Neuron (in vitro differentiated cells): ENCODE data around the gene PLEKHG5.
A peak's percentile ranks its signal among the peaks of the same experiment; 100 is the strongest.
"Not testable (repeated sequence)": the region's sequence is repeated elsewhere in the genome, so short reads cannot be mapped to it uniquely, and the experiment has no call there.

Experiments used
- H2AFZ ChIP-seq: one replicate; pipeline ENCODE4 v1.6.1; 2013; ENCODE audit warnings: low read depth, mild to moderate bottlenecking, inconsistent platforms, low read length, moderate library complexity
- H3K27me3 ChIP-seq: one replicate; pipeline ENCODE4 v1.6.1; 2013; ENCODE audit warnings: low read length; ENCODE audit not compliant: insufficient read depth
- H3K36me3 ChIP-seq: one replicate; pipeline ENCODE4 v1.6.1; 2013; ENCODE audit warnings: low read length; ENCODE audit not compliant: insufficient read depth
- H3K4me1 ChIP-seq: one replicate; pipeline ENCODE4 v1.6.1; 2013; ENCODE audit warnings: low read length; ENCODE audit not compliant: insufficient read depth
- H3K4me3 ChIP-seq: 2 replicates; pipeline ENCODE4 v1.5.1; 2013; ENCODE audit warnings: mild to moderate bottlenecking, low read length, moderate library complexity
- H3K9me3 ChIP-seq: one replicate; pipeline ENCODE4 v1.6.1; 2013; ENCODE audit warnings: low read length

Gene PLEKHG5

DNA sequence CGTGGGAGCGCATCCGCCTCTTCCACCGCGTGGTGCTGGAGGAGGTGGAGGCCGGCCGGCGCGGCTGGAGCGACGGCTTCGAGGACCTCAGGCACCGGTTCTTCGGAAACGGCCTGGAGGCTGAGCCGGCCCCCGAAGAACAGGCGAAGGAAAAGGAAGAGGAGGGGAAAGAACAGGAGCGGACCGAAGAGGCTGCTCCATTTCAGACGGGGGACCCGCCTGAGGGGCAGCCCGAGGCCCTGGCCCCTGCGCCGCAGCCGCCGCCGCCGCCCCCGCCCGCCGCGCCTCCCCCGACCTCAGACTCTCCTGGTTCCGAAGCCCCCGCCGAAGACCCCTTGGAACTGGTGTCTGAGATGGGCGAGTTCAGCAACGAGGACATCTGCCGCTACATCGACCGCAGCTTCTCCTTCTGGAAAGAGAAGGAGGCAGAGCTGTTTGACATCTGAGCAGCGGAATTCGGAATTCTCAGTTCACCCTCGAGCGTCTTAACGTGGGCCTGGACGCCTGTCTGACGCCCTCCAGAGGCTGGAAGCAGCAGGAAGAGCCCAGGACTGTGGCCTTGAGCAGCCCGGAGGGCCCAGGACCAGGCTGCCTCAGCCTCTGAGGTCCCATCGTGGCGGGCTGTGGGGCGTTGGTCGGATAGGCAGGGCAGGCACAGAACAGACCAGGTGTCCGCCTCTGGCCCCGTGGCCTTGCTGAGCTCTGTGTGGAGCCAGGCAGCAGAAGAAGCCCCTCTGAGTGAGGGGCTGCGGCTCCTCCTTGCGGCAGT, 35.5 kb downstream of the PLEKHG5 start:
- not testable (repeated sequence) for H3K36me3 ChIP-seq, H3K4me1 ChIP-seq, H3K4me3 ChIP-seq, H3K27me3 ChIP-seq, H2AFZ ChIP-seq, H3K9me3 ChIP-seq

DNA sequence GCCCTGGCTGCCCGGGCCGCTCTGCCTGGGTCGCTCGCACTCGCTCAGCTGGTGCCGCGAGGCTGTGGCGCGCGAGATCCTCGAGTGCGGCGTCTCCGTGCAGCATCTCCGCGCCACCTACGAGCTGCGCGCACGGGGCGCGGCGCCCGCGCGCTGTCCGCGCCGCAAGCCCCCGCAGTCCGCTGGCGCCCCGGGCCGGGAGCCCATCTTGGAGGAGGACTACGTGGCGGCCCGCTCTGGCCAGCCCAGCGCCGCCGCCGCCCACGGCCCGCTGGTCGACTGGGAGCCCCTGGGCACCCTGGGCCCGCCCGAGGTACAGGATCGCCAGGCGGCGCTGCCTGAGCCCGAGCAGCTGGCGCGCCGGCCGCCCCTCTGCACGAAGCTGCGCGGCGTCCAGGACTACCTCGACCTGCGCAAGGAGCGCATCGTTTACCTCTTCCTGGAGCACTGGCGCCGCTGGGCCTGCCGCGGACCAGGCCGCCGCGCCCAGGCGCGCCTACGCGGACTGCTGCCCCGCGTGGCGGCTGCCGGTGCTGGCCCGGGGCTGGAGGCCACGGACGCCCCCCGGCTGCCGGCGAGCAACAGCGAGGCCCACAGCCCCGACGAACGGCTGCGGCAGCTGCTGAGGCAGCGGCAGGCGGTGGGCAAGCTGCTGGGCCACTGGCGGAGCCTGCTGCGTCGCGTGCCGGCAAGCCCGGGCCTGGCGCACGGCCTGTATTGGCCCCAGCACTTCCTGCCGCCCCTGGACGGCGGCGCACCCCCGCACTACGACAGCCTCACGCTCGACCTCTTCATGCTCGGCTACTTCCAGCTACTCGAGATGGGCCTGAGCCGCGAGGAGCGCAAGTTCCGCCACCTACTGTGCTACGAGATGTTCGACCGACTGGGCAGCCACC, 36.4 kb downstream of the PLEKHG5 start:
- H3K4me3 ChIP-seq, result no peak overlapping the region
- no peaks in the 10 kb centered on the region for H3K36me3 ChIP-seq
- H3K9me3 ChIP-seq, result no peaks in the 10 kb centered on the region
- H2AFZ ChIP-seq, result no peak overlapping the region
- H3K27me3 ChIP-seq, result peaks cover 2% of the 10 kb centered on the region
- peaks cover 5% of the 10 kb centered on the region for H3K4me1 ChIP-seq

DNA sequence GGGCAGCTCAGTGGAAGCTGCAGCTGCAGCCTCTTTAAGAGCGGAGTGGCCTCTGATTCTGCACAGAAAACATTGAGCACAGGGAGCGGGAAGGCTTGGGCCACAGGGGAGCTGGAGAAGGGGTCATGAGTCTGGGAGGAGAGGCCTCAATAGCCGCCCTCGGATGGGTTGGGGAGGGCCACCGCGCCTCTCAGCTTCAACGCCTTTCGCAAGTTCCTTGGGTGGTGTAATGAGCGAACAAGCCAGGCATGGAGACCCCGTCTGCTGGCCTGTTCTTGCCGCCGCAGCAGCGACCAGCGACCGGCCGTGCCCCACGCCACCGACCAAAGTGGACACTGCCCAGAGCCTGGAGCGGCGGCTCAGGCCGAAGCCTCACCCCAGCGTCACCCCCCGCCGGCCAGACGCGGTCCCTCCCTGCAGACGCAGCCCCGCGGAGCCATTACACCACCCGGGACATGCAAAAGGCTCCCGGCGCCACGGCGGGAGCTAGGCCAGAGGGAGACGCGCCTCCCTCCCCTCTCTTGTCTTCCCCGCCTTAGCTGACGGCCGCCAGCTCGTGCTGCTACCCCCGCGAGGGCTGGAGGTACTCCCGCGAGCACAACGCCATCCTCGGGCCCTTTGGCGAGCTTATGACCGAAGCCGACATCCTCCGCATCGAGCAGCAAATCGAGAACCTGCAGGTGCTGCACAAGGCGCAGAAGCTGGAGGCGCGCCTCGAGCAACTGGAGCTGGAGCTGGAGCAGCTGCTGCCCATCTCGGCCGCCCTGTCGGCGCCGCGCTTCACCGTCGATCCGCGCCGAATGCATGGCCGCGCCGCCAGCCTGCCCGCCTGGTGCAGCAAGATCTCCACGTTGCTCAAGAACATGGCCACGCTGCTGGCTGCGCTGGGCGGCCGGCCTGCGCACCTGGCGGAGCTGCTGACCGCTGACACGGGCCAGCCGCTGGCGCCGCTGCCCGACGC, 37.3 kb downstream of the PLEKHG5 start:
- peaks cover 14% of the 10 kb centered on the region for H3K4me1 ChIP-seq
- H2AFZ ChIP-seq, H3K9me3 ChIP-seq, H3K4me3 ChIP-seq, H3K27me3 ChIP-seq, H3K36me3 ChIP-seq: not testable (repeated sequence)

DNA sequence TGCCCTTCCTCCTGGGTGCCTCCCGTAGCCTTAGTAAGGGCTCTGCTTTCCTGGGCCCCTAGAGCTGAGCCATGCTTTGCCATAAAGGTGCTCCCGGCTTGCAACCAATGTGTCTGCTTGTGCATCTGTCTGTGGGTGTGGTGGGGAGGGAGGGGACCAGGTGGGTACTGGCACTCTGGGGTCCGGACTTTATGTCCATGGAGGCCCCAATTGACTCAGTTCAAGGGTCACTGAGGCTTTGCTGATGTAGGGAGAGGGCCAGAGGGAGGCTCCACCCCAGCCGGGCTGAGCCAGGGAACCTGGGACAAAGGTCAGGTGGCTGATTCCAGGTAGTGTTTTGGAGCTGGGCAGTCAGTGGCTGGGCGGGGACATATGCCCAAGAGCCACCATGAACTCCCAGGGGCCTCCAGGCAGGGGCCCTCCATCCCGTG, 40.5 kb downstream of the PLEKHG5 start:
- Histone ChIP-seq H3K27me3 (peaks cover 17% of the 10 kb centered on the region), H3K36me3 (no peaks in the 10 kb centered on the region), H3K9me3 (no peaks in the 10 kb centered on the region), H3K4me3 (no peak overlapping the region), H2AFZ (no peak overlapping the region), H3K4me1 (peaks cover 31% of the 10 kb centered on the region)

DNA sequence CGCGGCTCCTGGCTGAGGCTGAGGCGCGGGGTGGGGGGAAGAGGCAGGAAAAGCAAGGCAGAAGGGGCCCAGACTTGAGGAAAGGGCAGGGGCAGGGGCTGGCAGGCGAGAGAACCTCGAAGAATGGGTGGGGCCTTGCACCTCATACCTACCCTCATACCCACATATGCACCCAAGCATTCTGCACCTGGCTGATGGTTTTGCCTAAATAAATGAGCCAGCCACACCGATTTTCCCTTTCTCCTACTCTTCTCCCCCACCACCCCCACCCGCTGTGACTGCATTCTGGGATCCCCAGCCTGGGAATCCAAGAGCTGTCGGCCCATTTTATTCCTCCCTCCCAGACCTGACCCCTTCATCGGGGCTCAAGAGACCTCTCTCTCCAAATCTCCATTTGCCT, 41.0 kb downstream of the PLEKHG5 start:
- Histone ChIP-seq H3K4me1 (peaks cover 33% of the 10 kb centered on the region), H3K27me3 (peaks cover 17% of the 10 kb centered on the region)
- H2AFZ ChIP-seq, H3K4me3 ChIP-seq, H3K9me3 ChIP-seq, H3K36me3 ChIP-seq: not testable (repeated sequence)

DNA sequence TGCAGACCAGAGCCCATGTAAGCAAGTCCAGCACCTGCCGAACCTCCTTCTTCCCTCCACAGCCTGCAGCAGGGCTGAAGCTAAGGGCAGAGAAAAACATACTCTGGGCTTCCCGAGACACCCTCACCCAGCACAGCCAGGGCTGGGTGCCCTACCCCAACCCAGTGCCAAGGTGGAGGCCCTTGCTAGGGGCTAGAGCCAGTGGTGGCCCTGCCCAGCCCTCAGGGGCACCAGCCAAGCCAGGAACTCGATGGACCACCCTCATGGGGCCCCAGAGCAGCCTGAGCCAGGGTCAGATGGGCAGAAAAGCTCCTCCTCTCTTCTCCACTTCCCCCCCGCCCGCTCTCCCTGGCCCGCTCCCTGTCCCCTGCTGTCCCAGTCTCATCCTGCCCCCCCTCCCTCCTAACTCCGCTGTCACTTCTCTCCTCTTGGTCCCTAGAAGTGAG, 41.4 kb downstream of the PLEKHG5 start:
- H3K27me3 ChIP-seq, result peaks cover 17% of the 10 kb centered on the region
- H3K4me1 ChIP-seq, result peaks cover 33% of the 10 kb centered on the region
- no peak overlapping the region for H3K4me3 ChIP-seq
- H3K36me3 ChIP-seq, result no peaks in the 10 kb centered on the region
- H3K9me3 ChIP-seq, result no peaks in the 10 kb centered on the region
- H2AFZ ChIP-seq, result no peak overlapping the region

DNA sequence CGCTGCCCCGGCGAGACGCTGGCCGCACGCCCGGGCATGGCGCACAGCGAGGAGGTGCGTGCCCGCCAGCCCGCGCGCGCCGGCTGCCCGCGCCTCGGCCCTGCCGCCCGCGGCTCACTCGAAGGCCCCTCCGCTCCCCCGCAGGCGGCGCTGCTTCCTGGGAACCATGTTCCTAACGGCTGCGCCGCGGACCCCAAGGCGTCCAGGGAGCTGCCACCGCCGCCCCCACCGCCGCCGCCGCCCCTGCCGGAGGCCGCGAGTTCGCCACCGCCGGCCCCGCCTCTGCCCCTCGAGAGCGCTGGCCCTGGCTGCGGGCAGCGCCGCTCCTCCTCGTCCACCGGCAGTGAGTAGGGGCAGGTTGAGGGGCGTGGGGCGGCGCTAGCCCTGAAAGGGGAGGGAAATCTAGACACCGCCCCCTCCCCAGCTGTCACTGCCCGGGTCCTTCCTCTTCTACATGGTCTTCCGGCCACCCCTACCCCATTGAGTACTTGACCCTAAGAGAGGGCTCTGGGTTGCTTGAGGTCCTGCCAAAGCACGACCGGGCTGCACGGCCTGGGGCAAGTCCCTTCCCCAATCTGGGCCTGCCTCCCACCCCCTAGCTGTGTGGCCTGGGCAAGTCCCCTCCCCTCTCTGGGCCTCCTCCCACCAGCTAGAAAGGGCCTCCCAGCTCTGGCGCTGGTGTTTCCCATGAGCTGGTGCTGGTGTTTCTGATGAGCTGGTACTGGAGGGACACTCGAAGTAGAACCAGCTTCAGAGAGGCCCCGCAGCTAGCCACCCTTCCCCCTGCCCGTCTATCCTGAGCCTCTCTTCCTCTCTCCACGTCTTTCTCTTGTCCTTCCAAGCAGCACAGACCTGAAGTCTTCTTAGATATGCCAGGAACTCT, 42.5 kb downstream of the PLEKHG5 start:
- H3K4me1 ChIP-seq, result peaks cover 33% of the 10 kb centered on the region
- H3K36me3 ChIP-seq, result no peaks in the 10 kb centered on the region
- no peak overlapping the region for H3K4me3 ChIP-seq
- no peaks in the 10 kb centered on the region for H3K9me3 ChIP-seq
- no peak overlapping the region for H2AFZ ChIP-seq
- peaks cover 17% of the 10 kb centered on the region for H3K27me3 ChIP-seq

DNA sequence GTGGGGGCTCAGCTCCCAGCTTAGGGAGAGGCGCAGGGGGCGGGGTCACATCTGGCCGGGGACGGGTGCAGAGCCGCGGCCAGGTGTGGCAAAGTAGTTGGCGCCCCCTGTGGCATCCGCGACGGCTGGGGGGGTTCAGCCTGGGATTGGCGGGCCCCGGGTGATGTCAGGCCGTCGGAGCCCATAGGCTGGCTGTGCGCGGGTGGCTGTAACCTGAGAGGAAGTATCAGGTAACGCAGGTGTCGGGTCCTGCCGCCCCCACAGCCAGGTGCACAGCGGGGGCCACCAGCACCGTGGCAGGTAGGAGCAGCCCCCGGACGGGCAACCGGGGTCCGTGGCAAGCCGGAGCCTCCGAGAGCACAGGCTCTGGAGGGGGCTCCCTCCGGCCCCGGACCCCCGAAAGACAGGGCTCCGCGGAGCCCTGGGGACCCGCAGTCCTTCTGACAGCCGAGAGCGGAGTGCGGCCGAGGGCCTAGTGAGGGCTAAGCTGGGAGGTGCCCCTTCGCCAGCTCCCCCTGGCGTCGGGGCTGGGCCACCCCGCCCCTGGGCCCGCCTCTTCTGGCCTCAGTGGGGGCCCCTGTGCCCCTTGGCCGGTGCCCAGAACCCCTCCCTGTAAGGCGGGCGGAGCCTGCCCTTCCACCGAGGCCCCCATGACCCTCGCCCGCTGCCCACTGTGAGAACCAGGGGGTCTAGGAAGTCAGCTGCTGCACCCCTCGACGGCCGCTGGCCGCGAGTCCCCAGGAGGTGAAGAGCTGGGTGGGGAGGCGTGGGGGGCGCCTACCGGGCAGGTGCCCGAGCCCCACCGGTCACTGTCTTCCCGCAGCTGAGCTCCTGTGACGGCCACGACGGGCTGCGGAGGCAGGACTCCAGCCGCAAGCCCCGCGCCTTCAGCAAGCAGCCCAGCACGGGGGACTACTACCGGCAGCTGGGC, 43.4 kb downstream of the PLEKHG5 start:
- Histone ChIP-seq H3K27me3 (peaks cover 19% of the 10 kb centered on the region), H2AFZ (no peak overlapping the region), H3K36me3 (no peaks in the 10 kb centered on the region), H3K4me3 (no peak overlapping the region), H3K4me1 (peaks cover 33% of the 10 kb centered on the region), H3K9me3 (no peaks in the 10 kb centered on the region)

DNA sequence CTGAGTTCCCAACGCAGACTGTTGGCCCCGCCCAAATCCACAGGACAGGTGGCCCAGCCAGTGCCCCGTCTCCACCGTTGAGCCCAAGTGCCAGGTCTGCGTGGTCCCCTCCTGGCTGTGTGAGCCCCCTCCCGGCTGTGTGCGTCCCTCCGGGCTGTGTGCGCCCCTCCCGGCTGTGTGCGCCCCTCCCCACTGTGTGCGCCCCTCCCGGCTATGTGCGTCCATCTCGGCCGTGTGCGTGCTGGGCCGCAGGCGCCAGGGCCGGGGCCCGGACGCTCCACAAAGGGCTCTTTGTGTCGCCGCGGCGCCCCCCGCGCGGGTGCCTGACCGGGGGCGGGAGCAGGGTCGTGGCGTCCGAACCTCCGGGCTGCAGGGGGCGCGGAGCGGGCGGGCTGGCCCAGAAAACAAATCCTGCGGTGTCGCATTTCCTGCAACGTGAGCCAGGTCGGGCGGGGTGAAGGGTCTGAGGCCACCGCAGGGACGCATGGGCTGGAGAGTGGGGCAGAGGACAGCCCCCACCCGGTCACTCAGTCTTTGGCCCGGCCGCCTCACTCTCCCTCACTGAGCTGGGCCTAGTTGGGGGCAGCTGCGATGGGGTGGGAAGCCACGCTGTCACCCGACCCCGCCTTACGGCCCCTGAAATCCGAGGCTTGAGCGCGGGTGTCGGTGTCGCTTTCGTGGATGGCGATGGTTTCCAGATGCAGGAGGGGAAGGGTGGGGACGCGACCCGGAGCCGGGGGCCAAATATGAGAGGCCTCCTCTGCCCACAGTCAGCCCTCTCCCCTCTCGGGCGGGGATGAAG, 44.2 kb downstream of the PLEKHG5 start:
- H3K4me1 ChIP-seq, result peaks cover 33% of the 10 kb centered on the region
- H3K9me3 ChIP-seq, result no peaks in the 10 kb centered on the region
- H2AFZ ChIP-seq, result peak overlapping the region; percentile 51
- H3K27me3 ChIP-seq, result peaks cover 19% of the 10 kb centered on the region
- peak overlapping the region; percentile 19 for H3K4me3 ChIP-seq
- H3K36me3 ChIP-seq, result no peaks in the 10 kb centered on the region

DNA sequence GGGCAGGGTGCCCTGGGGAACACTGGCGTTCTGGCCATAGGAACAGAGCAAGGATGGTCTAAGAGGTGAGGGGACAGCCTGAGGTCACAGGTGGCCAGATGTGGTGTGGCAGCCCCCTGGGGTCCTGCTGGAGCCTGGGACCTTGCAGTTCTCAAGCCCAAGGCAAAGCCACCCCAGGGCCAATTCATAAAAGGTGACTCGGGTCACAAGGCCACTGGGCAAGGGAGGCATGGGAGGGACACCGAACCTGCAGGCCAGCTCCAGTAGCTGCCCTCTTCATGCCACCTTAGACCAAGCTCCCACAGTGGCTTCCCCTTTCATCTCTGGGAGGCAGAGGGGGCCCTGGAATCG, 44.8 kb downstream of the PLEKHG5 start:
- Histone ChIP-seq H3K9me3 (no peaks in the 10 kb centered on the region), H3K36me3 (no peaks in the 10 kb centered on the region), H3K27me3 (peaks cover 23% of the 10 kb centered on the region), H2AFZ (peak overlapping the region; percentile 51), H3K4me3 (peak overlapping the region; percentile 19), H3K4me1 (peaks cover 33% of the 10 kb centered on the region)

DNA sequence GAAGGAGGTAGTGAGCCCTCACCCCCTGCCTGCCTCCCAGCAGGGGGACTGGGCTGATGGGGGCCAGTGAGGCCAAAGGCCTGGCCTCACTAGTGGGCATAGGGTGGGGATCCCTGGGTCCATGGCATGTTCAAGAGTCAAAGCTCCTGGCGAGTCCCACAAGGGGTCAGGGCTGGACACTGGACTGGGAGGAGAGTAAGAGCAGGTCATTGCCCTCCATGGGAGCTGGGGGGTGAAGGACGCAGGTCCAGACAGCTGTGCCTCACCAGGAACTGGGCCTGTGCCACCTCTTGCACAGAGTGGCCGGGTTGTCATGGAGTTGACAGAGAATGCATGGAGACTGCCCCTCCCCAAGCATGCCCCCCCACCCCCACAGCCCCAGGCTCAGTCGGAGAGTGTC, 45.5 kb downstream of the PLEKHG5 start:
- H3K27me3 ChIP-seq, result peaks cover 27% of the 10 kb centered on the region
- not testable (repeated sequence) for H3K4me3 ChIP-seq

More for the DNA sequence above, 45.5 kb downstream of the PLEKHG5 start:
- peaks cover 33% of the 10 kb centered on the region for H3K4me1 ChIP-seq
- not testable (repeated sequence) for H2AFZ ChIP-seq, H3K9me3 ChIP-seq, H3K36me3 ChIP-seq
